GM19035 (cell line): ENCODE results near the gene SORCS2.

Experiments
- ATAC-seq: cut with Tn5 transposase; IDR thresholded peaks from one replicate; pipeline ENCODE4 v1.9.1; 2021; ENCODE audit not compliant: unreplicated experiment

Gene SORCS2

GRCh38 chr4:7333801-7334421 is 141.6 kb downstream of the SORCS2 start:
- ATAC-seq, result no peak

GRCh38 chr4:7334521-7335275 is 142.4 kb downstream of the SORCS2 start:
- ATAC-seq, result no peak

- no peak for ATAC-seq
Observed at GRCh38 chr4:7335344-7336066, 143.2 kb downstream of the SORCS2 start.

GRCh38 chr4:7336067-7336569 is 143.8 kb downstream of the SORCS2 start:
- ATAC-seq, result no peak

- no peak for ATAC-seq
Observed at GRCh38 chr4:7336732-7337131, 144.4 kb downstream of the SORCS2 start.

GRCh38 chr4:7337196-7338058 is 145.1 kb downstream of the SORCS2 start:
- ATAC-seq, result no peak

GRCh38 chr4:7338059-7338452 is 145.7 kb downstream of the SORCS2 start:
- ATAC-seq, result no peak

- no peak for ATAC-seq
Observed at GRCh38 chr4:7338876-7339623, 146.7 kb downstream of the SORCS2 start.

- no peak for ATAC-seq
Observed at GRCh38 chr4:7339751-7340552, 147.6 kb downstream of the SORCS2 start.

- ATAC-seq, result no peak
Observed at GRCh38 chr4:7340553-7341433, 148.5 kb downstream of the SORCS2 start.

- ATAC-seq, result no peak
Observed at GRCh38 chr4:7341491-7342222, 149.3 kb downstream of the SORCS2 start.

- no peak for ATAC-seq
Observed at GRCh38 chr4:7342223-7343080, 150.1 kb downstream of the SORCS2 start.

- ATAC-seq, result no peak
Observed at GRCh38 chr4:7343081-7343655, 150.8 kb downstream of the SORCS2 start.

- ATAC-seq, result no peak
Observed at GRCh38 chr4:7343950-7344349, 151.6 kb downstream of the SORCS2 start.

GRCh38 chr4:7344636-7345155 is 152.4 kb downstream of the SORCS2 start:
- ATAC-seq, result no peak

GRCh38 chr4:7347981-7348380 is 155.6 kb downstream of the SORCS2 start:
- no peak for ATAC-seq
